ENCODE measurements around the gene PRTFDC1. TPM values are rescaled to one million over a fixed set of nuclear protein-coding genes. Genes with fewer than 3 reads are reported as not detected.

Gene PRTFDC1
- total and polyA plus RNA-seq, 2 of the 8 experiments (the other 6 are each of a cell fraction or from before 2014, with no cell fraction given) = 5.9 to 6.6 TPM

- Histone ChIP-seq H3K27ac (ENCODE audit: low read depth, low read length) (no peak overlapping the region), H4K20me1 (replicated peaks in 1 of 2; ENCODE audit: control insufficient read depth in 1 of 2, insufficient read depth in 2 of 2, low read length in 2 of 2) (no peaks in the 10 kb centered on the region), H2BK20ac (ENCODE audit: low read length) (no peak overlapping the region), H3K4me2 (ENCODE audit: insufficient read depth in 1 of 2, low read depth in 2 of 2, low read length in 2 of 2) (no peak overlapping the region), H3K9ac (replicated peaks in 1 of 4; ENCODE audit: extremely low read depth in 1 of 4, low read depth in 3 of 4, low read length in 3 of 4) (no peak overlapping the region), H3K79me2 (ENCODE audit: control insufficient read depth in 1 of 2, insufficient read depth in 2 of 2, low read length in 2 of 2) (no peaks in the 10 kb centered on the region), H3K14ac (ENCODE audit: insufficient read length) (no peak overlapping the region), H2BK5ac (ENCODE audit: low read depth, low read length) (no peak overlapping the region), H3K23ac (ENCODE audit: insufficient read length) (no peak overlapping the region), H3K18ac (ENCODE audit: extremely low read depth, low read length) (no peak overlapping the region), H4K5ac (ENCODE audit: insufficient read length, low read depth, low read length) (no peak overlapping the region), H3K4ac (replicated peaks; ENCODE audit: insufficient read length, low read depth, low read length) (no peak overlapping the region), H4K8ac (ENCODE audit: extremely low read depth, insufficient read depth, low read length) (no peak overlapping the region), H3K27me3 (replicated peaks in 1 of 4; ENCODE audit: control insufficient read depth in 3 of 4, extremely low read depth in 1 of 4, insufficient read depth in 3 of 4, low read length in 3 of 4) (no peaks in the 10 kb centered on the region), H3K79me1 (ENCODE audit: low read depth, low read length) (no peaks in the 10 kb centered on the region), H3K23me2 (ENCODE audit: low read depth, low read length) (no peaks in the 10 kb centered on the region), H3K36me3 (ENCODE audit: control insufficient read depth in 2 of 4, insufficient read depth in 4 of 4, low read length in 3 of 4) (no peaks in the 10 kb centered on the region), H2BK12ac (ENCODE audit: low read depth, low read length) (no peak overlapping the region), H2AK5ac (ENCODE audit: low read depth, low read length) (no peak overlapping the region), H3K4me3 (ENCODE audit: extremely low read depth in 1 of 4, insufficient read depth in 2 of 4, low read depth in 3 of 4, low read length in 4 of 4) (no peak overlapping the region), H3K56ac (replicated peaks; ENCODE audit: insufficient read length, low read depth, low read length) (no peak overlapping the region), H3K9me3 (ENCODE audit: insufficient read depth in 2 of 2, low read depth in 1 of 2, low read length in 1 of 2) (no peaks in the 10 kb centered on the region), H2AFZ (ENCODE audit: low read length) (no peak overlapping the region), H2BK120ac (replicated peaks; ENCODE audit: low read depth, low read length) (no peak overlapping the region), H4K91ac (replicated peaks; ENCODE audit: insufficient read length, low read length) (no peak overlapping the region), H3K4me1 (replicated peaks in 1 of 4; ENCODE audit: control insufficient read depth in 3 of 4, insufficient read depth in 4 of 4, low read length in 3 of 4) (no peaks in the 10 kb centered on the region; a peak in 1 of 7 replicates), H2BK15ac (ENCODE audit: low read length) (no peak overlapping the region)
- WGBS, 2 experiments (ENCODE audit: extremely low coverage in 1 of 2, insufficient coverage in 1 of 2, insufficient read length in 1 of 2, insufficient replicate concordance in 2 of 2, low coverage in 1 of 2, low lambda C conversion rate in 2 of 2, missing lambda C conversion rate in 1 of 2) = 73% methylated on average over 1 of the region's 2 CpGs; no CpG with 5 or more reads in 1 of the 2 experiments
- FAIRE-seq (no peak), DNase-seq (ENCODE audit: low read depth in 1 of 2, low spot score in 2 of 2) (no peak)
- CTCF ChIA-PET (ENCODE audit: partially characterized antibody) = no interaction called here
- TF ChIP-seq CBX8 (IDR thresholded peaks at IDR 0.05; ENCODE audit: borderline replicate concordance, low read depth, low read length) = no peak
- no peak for TF ChIP-seq EP300 (IDR thresholded peaks at IDR 0.05; ENCODE audit: borderline replicate concordance in 1 of 2, low read depth in 2 of 2, low read length in 2 of 2)
- TF ChIP-seq TCF12 (IDR thresholded peaks at IDR 0.05; ENCODE audit: low read depth, low read length) = no peak
- TF ChIP-seq KDM4A (IDR thresholded peaks at IDR 0.05; ENCODE audit: low read depth, low read length, severe bottlenecking) = no peak
- POLR2A ChIA-PET (ENCODE audit: partially characterized antibody) = no interaction called here
Observed at GRCh38 chr10:24898501-24898900, 53.9 kb downstream of the PRTFDC1 start.

Data from H1 (cell line).